Skin epidermis (tissue), 12 donors: ENCODE results near the gene RAB3C.

Experiments used
- H3K27ac ChIP-seq, 21 experiments: fragments of 200-600 bp; sonication (generic) in 11 of 21; one replicate each; pipeline ENCODE4 v1.5.0; 2020; ENCODE audit warnings: mild to moderate bottlenecking in 3 of 21, inconsistent platforms in 2 of 21, moderate library complexity in 2 of 21
- H3K4me3 ChIP-seq, 7 experiments: fragments of 200-600 bp; sonication (generic) in 2 of 7; one replicate each; pipeline ENCODE4 v1.5.0; 2020; ENCODE audit warnings: inconsistent platforms in 2 of 7, mild to moderate bottlenecking in 2 of 7, moderate library complexity in 1 of 7

RAB3C gene

DNA sequence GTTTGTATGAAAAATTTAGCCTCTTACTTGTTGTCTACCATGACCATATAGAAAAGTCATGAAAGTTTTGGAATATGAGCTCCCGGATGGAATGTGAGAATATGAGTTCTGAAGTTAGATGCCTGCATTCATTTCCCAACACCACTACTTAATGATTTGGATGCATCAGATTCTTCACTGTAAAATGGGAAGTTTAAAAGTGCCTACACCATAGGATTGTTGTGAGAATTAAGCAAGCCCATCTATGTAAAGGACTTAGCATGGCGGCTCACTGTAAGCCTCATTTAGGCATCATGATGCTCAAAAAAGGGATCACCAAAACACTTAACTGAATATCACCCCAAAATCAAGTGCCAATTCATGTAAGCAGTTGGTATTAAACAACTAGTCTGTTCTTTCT lies 177.3 kb downstream of the RAB3C start:
- peak overlapping the region in 2 of 7 experiments; percentile 3 to 17 for H3K4me3 ChIP-seq
- H3K27ac ChIP-seq: peak overlapping the region in 1 of 21 experiments; percentile 17

DNA sequence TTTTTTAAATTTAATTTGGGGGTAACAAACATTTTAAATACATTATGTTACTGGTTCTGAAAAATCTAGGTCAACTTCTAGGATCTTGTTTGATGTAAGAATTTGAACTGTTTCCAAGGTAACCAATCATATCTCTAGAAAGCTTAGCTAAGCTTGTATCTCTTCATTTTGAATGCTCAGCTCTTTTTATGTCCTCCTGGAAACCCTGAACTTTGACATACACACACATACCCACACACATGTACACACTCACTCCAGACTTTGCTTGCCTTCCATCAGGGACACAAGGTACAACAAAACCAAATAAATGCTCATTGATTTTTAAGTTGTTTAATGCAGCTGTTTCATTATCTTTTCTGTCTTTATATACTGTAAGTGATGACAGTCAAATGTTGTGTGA lies 178.5 kb downstream of the RAB3C start:
- Histone ChIP-seq H3K27ac (no peak overlapping the region), H3K4me3 (no peak overlapping the region)

DNA sequence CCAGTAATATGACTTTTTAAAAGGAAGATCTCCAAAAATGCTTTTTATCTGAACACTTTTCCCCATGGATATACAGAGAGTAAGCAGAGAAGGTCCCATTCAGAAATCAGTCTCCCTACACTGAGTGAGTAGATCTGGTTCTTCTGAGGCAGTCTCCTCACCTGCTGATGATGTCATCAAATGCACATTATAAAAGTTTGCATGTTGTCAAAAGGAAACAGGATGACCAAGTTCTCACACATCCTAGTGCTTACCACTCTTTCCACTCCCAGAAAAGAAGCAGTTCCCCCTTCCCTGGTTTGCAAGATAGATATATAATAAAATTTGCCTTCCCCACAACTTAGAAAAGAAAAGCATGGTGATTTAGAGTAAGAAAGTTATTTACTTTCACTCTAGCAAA lies 180.5 kb downstream of the RAB3C start:
- Histone ChIP-seq H3K27ac (no peak overlapping the region), H3K4me3 (no peak overlapping the region)

- no peak overlapping the region for H3K27ac ChIP-seq
- H3K4me3 ChIP-seq: no peak overlapping the region
Observed at GRCh38 chr5:58764199-58764598, 181.3 kb downstream of the RAB3C start.

GRCh38 chr5:58765058-58765457 lies 182.2 kb downstream of the RAB3C start:
- no peak overlapping the region for H3K4me3 ChIP-seq
- no peak overlapping the region for H3K27ac ChIP-seq

DNA sequence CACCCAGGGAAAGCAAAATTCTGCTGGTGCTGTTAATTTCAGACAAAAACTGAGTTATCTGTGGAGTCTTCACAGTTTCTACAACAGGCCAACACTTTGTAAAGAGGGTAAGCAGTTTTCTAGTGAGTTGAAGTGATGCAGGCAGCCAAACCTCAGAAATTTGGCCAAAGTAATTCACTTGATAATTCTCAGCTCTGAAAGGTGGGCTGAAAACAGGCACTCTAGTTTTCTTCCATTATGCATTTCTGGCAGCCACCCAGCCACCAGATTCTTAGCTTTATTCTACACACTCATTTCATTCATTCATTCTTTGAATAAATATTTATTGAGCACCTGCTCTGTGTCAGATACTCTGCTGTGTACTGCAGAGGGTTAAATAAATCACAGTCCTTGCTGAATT lies 184.2 kb downstream of the RAB3C start:
- Histone ChIP-seq H3K27ac (no peak overlapping the region), H3K4me3 (no peak overlapping the region)

DNA sequence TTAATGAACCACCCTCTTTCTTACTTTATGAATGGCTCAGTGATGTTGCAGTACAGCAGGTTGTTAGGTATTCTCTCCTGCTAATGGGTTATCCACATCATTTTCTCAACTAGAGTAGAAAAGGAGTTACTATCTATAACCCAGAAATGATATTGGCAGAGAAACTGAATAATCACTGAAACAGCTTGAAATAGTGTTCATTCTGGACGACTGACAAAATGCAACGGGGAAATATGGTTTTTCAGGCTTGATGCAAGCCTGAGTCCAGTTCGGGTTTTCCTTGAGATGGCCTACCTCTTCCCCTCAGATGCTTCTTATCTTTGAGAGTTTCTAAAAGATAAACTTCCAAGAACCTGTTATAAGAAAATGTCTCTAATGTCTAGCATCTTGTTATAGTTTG lies 187.3 kb downstream of the RAB3C start:
- Histone ChIP-seq H3K27ac (no peak overlapping the region), H3K4me3 (no peak overlapping the region)

DNA sequence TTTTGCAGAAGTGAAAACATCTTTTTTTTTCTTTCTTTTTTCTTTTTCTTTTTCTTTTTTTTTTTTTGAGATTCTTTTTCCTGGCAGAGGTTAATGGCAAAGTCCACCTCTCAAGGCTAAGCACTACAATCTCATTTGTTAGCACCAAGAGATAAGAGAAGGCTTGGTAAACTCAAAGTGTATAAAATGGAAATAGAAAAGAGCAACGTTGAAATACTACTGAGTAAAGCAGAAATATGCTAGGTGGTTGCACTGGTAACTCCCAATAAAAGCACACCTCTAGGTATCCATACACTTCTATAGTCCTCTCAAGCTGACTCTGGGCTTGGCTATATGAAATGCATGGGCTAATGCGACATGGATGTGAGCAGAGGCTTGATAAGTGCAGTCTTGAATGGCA lies 188.9 kb downstream of the RAB3C start:
- H3K4me3 ChIP-seq: no peak overlapping the region
- no peak overlapping the region for H3K27ac ChIP-seq

GRCh38 chr5:58773744-58774441 lies 191.0 kb downstream of the RAB3C start:
- no peak overlapping the region for H3K27ac ChIP-seq

GRCh38 chr5:58774937-58775336 lies 192.1 kb downstream of the RAB3C start:
- Histone ChIP-seq H3K4me3 (no peak overlapping the region), H3K27ac (no peak overlapping the region)

More at GRCh38 chr5:58773744-58774441, 191.0 kb downstream of the RAB3C start:
- H3K4me3 ChIP-seq: no peak overlapping the region

DNA sequence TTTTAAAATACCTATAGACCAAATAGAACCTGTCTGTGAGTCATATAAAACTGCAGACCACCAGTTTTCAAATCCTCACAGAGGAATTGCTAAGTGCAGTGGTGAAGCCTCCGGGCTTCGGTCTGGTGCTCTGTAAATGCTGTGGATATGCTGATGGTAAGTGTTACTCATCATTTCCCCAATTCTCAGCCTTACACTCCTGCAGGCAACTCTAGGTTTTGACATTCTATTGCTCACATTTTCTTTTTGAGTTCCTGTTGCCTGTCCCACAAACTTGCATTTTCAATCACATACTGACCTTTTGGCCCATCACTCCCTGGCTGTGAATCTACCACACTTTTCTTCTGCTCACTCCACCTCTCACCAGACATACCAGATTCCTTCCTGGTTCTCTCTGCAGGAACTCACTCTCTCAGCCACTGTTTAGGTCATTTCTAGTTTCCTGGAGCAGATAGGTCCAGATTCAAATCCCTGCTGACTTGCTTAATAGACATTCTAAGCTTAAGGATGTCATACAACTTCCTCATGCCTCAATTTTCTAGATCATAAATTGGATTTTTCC lies 192.9 kb downstream of the RAB3C start:
- Histone ChIP-seq H3K27ac (no peak overlapping the region), H3K4me3 (no peak overlapping the region)

DNA sequence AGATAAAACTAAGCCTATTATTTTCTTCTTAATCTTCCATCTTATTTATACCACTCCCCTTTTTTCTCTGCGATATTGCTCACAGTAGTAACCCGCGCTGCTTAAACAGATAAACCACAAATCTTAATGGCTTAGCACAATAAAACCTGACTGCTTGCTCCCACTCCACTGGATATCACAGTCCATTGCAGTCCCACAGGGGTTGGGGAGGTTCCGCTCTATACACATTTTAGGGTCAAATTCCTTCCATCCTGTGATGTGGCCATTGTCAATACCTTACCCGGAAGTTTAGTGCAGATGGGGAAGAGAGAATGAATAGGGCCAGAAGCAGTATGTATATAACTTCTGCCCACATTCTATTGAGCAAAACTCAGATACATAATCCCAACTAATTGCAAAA lies 193.7 kb downstream of the RAB3C start:
- Histone ChIP-seq H3K4me3 (no peak overlapping the region), H3K27ac (no peak overlapping the region)

DNA sequence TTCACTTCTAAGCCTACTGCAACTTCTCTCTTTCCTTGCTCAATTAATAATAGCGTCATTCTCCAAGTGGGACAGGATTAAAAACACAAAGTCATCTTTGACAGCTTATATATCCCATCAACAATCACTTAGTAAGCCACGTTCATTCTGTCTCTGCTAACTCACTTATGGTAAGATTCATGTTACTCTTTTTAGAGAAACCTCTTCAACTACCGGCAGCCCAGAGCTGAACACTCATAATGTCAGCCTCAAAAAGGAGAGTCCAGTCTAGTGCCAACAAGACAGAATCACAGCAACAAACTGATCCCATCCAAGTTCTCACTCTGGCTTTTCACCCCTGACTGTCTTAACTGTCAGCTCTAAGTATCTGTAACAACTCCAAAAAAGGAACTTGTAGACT lies 196.0 kb downstream of the RAB3C start:
- no peak overlapping the region for H3K27ac ChIP-seq
- H3K4me3 ChIP-seq: no peak overlapping the region

DNA sequence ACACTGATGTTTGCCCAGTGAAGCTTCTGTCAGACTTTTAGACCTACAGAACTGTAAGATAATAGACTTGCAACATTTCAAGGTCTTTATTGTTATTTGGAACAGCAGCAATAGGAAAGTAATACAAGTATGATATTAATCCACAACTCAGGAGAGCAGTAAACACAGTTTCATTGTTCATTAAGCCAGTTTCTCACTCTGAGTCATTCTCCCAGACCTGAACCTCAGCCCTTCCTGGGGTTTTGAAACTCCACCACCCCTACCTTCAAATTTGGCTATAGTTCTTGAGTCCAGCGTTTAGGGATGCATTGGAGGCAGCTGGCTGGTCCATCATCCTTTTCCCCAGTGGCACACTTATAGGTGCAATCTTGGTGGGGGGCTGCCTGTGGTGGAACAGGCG lies 203.2 kb downstream of the RAB3C start:
- H3K27ac ChIP-seq: no peak overlapping the region
- H3K4me3 ChIP-seq: no peak overlapping the region

DNA sequence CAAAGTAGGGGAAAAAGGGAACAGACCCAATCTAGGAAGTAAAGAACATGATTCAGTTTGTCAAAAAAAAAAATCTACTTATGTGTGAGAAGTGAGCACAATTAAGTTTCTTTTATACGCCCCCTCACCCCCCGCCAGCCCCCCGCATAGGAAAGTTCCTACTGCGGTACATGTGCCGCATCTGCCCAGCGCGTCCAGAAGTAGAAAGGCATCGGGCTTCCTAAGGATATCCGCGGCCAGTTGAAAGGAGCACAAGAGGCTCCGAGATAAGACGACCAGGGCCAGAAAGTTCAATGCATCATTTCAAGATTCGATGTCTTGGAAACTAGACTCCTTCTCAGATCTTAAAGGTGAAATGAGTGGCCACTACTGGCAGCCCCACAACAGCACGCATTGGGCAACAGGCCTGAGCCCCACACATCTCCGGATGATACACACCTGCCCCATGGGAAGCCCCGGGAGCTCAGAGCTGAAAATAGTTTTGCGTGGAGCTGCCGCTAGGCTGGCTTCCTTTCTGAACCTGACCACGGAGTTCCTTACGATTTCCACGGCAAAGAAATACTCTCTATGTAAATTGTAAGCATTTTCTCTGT lies 203.9 kb downstream of the RAB3C start:
- Histone ChIP-seq H3K27ac (no peak overlapping the region), H3K4me3 (no peak overlapping the region)

DNA sequence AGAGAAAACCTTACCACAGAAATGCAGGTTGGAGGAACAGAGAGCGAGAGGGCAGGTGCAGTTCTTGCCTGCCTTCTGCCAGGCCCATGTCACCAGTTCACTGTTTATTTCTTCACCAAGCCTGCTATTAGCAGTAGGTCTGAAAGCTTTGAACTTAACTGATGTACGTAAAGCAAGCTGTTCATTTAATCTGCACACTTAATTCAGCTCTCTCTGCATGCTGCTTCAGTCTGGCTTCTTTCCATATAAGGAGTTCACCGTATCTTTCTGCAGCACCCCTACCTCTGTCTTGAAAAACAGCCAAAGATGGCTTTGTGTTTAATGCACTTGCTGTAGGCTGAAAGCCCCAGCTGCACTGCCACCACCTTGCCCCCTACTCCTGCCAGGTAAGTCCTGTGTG lies 205.1 kb downstream of the RAB3C start:
- Histone ChIP-seq H3K4me3 (no peak overlapping the region), H3K27ac (no peak overlapping the region)

DNA sequence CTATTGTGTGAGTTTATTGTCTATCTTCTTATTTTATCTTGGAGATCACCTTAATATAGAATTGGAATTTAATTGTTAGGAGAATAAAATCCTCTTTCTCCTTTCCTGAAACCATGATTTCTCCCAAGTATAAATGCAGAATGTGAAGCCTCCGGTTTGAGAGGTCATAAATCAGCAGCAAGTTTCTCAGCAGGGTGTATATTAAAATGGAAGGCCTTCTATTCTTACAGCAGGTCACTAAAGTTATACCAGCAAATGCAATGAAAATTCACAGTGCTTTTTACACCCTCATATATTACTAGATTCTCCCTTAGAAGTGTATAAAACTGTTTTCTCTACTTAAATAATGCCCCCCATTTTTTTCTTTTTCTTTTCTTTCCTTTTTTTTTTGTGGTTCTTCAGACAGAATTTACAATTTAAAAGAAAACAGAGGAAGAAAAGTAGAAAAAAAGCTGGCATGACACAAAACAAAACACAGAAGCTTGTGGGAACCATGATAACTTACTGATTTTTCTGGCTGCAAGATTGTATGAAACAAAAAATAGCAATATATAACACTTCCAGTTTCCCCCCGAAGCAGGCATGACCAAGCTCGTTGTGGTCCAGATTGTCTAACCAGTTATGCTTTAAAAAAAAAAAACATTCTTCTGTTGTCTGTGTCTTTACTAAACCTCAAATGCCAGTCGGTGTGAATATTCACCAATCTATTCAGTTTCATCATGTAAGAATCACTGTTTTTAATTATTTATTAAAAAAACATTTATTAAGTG lies 211.2 kb downstream of the RAB3C start:
- no peak overlapping the region for H3K4me3 ChIP-seq

DNA sequence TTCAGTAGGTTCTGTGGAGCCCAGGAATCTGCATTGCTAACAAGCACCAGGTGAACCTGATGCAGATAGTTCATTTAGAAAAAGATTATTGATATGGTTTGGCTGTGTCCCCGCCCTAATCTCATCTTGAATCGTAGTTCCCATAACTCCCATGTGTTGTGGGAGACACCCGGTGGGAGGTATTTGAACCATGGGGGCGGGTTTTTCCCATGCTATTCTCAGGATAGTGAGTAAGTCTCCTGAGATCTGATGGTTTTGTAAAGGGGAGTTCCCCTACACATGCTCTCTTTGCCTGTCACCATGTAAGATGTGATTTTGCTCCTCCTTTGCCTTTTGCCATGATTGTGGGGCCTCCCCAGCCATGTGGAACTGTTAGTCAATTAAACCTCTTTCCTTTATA lies 212.0 kb downstream of the RAB3C start:
- no peak overlapping the region for H3K4me3 ChIP-seq
- H3K27ac ChIP-seq: no peak overlapping the region

More for the DNA sequence above, 211.2 kb downstream of the RAB3C start:
- no peak overlapping the region for H3K27ac ChIP-seq

- H3K27ac ChIP-seq: no peak overlapping the region
- H3K4me3 ChIP-seq: no peak overlapping the region
Observed at GRCh38 chr5:58795327-58795726, 212.5 kb downstream of the RAB3C start.

DNA sequence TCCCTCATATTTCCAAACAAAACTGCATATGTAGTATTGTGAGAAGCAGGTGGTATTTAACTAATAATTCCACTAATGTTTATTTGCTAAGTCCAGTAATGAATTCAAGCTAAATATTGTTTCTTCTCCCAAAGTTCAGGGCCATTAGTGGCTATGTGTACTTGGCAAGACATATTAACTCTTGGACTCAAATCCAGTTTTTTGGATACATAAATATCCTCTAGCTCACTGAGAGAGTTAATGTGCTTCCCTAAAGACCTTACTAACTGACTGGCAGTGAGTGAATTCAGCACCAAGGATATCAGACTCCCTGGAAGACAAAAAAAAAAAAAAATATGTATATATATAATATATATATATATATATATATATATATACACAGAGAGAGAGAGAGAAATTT lies 214.1 kb downstream of the RAB3C start:
- H3K4me3 ChIP-seq: no peak overlapping the region
- no peak overlapping the region for H3K27ac ChIP-seq

DNA sequence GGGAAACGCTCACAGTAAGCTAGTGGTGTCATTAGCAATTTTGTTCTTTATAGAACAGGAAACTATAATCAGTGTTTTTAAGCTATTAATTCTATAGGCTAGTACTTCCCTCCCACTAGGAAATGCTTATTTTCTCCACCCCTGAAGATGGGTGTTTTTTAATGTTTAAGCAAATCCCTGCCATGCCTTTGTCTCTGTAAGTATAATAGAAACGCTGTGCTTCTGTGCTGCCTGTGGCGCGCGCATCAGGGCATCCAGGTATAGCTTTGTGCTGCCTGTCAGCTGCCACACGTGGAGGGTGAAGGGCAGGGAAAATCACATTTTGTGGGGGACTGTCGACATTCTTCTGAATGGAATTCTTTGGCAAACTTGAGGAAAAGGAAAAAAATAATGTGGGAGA lies 217.5 kb downstream of the RAB3C start:
- H3K27ac ChIP-seq: no peak overlapping the region
- no peak overlapping the region for H3K4me3 ChIP-seq
